Activated naive CD8-positive, alpha-beta T cell (primary cell): ENCODE measurements around the gene LDLRAD3.
"Not testable (repeated sequence)": the region's sequence is repeated elsewhere in the genome, so short reads cannot be mapped to it uniquely, and the experiment has no call there.

ENCODE experiments used
- H3K27ac Mint-ChIP-seq: one replicate; pipeline ENCODE4 v1.8.0; 2021; ENCODE audit warnings: mixed read lengths
- H3K27me3 Mint-ChIP-seq: one replicate; pipeline ENCODE4 v1.8.0; 2021; ENCODE audit warnings: mixed read lengths
- H3K36me3 Mint-ChIP-seq: one replicate; pipeline ENCODE4 v1.8.0; 2021; ENCODE audit warnings: mixed read lengths
- H3K4me1 Mint-ChIP-seq: one replicate; pipeline ENCODE4 v1.8.0; 2021; ENCODE audit warnings: low read depth, mixed read lengths
- H3K4me3 Mint-ChIP-seq: one replicate; pipeline ENCODE4 v1.8.0; 2021; ENCODE audit warnings: mild to moderate bottlenecking, mixed read lengths
- H3K9me3 Mint-ChIP-seq: one replicate; pipeline ENCODE4 v1.8.0; 2021; ENCODE audit warnings: low read depth, mixed read lengths

The LDLRAD3 gene

GRCh38 chr11:36045945-36046344, 102.1 kb downstream of the LDLRAD3 start:
- not testable (repeated sequence) for H3K9me3 Mint-ChIP-seq, H3K27ac Mint-ChIP-seq, H3K27me3 Mint-ChIP-seq, H3K4me1 Mint-ChIP-seq, H3K4me3 Mint-ChIP-seq, H3K36me3 Mint-ChIP-seq

DNA sequence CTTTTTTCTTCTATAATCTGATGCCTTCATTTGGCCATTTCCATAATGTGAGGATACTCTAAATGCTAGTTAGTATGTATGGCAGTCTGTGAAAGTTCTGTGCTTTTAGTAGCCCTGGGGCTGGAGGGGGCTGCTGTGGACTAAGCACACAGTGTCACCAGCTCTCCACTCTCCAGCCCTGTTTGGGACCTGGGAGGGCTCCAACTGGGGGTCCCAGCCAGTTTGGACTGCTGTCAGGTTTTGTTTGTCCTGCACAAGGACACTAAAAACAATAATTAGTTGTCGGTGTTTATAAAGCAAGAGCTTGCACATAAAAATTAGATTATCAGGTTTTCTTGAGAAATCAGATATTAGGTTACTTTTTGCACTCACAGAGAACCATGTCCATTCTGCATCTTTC, 103.1 kb downstream of the LDLRAD3 start:
- Mint-ChIP-seq H3K27me3 (no peaks in the 10 kb centered on the region), H3K4me3 (no peak overlapping the region), H3K9me3 (peaks cover 6% of the 10 kb centered on the region), H3K27ac (no peak overlapping the region), H3K4me1 (no peaks in the 10 kb centered on the region), H3K36me3 (no peaks in the 10 kb centered on the region)

- Mint-ChIP-seq H3K27me3 (no peaks in the 10 kb centered on the region), H3K36me3 (no peaks in the 10 kb centered on the region), H3K4me3 (no peak overlapping the region), H3K9me3 (peaks cover 6% of the 10 kb centered on the region), H3K4me1 (no peaks in the 10 kb centered on the region), H3K27ac (no peak overlapping the region)
Observed at GRCh38 chr11:36047344-36047743, 103.5 kb downstream of the LDLRAD3 start.

GRCh38 chr11:36048496-36049247, 104.8 kb downstream of the LDLRAD3 start:
- Mint-ChIP-seq H3K4me3 (no peak overlapping the region), H3K27ac (no peak overlapping the region), H3K9me3 (peaks cover 6% of the 10 kb centered on the region), H3K36me3 (no peaks in the 10 kb centered on the region), H3K4me1 (no peaks in the 10 kb centered on the region), H3K27me3 (no peaks in the 10 kb centered on the region)

DNA sequence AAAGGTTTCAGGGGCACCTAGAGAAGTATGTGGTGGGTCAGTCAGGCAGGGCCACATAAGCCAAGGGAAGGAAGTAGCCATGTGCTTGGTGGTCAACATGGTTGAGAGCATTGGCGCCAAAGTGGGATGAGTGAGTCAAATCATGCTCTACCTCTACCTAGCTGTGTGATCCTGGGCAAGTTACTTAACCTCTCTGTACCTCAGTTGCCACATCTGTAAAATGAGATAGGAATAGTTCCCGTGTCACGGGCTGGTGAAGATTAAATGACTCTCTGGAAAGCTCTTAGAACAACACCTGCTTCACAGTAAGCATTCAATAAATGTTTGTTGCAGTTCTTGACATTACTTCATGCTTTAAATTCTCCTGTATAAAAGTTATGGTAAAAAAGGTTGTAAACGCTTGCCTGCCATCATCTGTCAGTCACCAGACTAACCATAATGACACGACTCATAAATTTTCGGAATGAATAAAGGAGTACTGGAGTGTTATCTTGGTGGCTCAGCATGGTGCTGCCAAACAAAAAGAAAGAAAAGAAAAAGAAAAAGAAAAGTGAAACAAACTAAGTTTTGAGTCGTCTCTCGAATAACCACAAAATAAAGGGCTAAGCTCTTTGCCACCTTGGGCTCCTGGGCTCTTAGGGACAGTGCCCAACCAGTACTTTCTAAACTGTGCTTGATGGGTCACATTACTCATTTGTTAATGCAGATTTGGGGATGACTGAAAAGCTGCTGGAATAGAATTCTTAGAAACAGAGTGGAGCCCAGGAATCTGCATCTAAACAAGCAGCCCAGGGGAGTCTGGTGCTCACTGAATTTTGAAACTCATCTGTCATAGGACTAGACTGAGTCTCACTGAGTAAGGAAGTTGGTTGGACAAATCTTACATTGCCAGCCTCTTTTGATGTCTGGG, 107.6 kb downstream of the LDLRAD3 start:
- no peak overlapping the region for H3K4me3 Mint-ChIP-seq
- H3K27me3 Mint-ChIP-seq = no peaks in the 10 kb centered on the region
- H3K27ac Mint-ChIP-seq = no peak overlapping the region
- H3K36me3 Mint-ChIP-seq = no peaks in the 10 kb centered on the region
- H3K9me3 Mint-ChIP-seq = peaks cover under 1% of the 10 kb centered on the region
- no peaks in the 10 kb centered on the region for H3K4me1 Mint-ChIP-seq

GRCh38 chr11:36053281-36053680, 109.4 kb downstream of the LDLRAD3 start:
- Mint-ChIP-seq H3K27me3 (peaks cover 7% of the 10 kb centered on the region), H3K9me3 (no peaks in the 10 kb centered on the region), H3K36me3 (no peaks in the 10 kb centered on the region), H3K4me3 (no peak overlapping the region), H3K27ac (no peak overlapping the region), H3K4me1 (no peaks in the 10 kb centered on the region)

DNA sequence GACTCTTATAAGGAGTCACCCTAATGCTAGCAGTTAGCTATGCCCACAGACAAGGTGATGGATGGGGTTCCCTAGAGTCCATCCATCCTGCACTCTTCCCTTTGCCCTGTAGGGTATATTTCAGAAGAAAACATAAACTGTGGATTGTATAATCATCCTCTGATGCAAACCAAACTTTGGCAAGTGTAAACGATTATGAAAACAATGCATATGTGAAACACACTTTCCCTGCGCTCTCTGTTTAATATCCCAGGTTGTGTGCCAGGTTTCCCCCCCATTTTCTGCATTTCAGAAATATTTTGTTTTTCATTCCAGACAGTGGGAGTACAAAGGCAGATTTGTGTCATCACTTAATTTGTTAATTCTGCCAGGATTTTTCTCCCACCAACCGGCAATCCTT, 110.0 kb downstream of the LDLRAD3 start:
- Mint-ChIP-seq H3K4me1 (no peaks in the 10 kb centered on the region), H3K9me3 (no peaks in the 10 kb centered on the region), H3K36me3 (no peaks in the 10 kb centered on the region), H3K4me3 (no peak overlapping the region), H3K27ac (no peak overlapping the region), H3K27me3 (peaks cover 10% of the 10 kb centered on the region)

GRCh38 chr11:36054628-36055027, 110.8 kb downstream of the LDLRAD3 start:
- Mint-ChIP-seq H3K27ac (no peak overlapping the region), H3K36me3 (no peaks in the 10 kb centered on the region), H3K4me1 (no peaks in the 10 kb centered on the region)

GRCh38 chr11:36056160-36056751, 112.4 kb downstream of the LDLRAD3 start:
- Mint-ChIP-seq H3K36me3 (no peaks in the 10 kb centered on the region), H3K27ac (no peak overlapping the region), H3K27me3 (peaks cover 14% of the 10 kb centered on the region), H3K4me1 (no peaks in the 10 kb centered on the region), H3K9me3 (peaks cover 5% of the 10 kb centered on the region), H3K4me3 (no peak overlapping the region)

More at GRCh38 chr11:36054628-36055027, 110.8 kb downstream of the LDLRAD3 start:
- H3K4me3 Mint-ChIP-seq = no peak overlapping the region
- H3K9me3 Mint-ChIP-seq = peaks cover 3% of the 10 kb centered on the region
- peaks cover 12% of the 10 kb centered on the region for H3K27me3 Mint-ChIP-seq

GRCh38 chr11:36057379-36058042, 113.6 kb downstream of the LDLRAD3 start:
- Mint-ChIP-seq H3K4me1 (no peaks in the 10 kb centered on the region), H3K36me3 (no peaks in the 10 kb centered on the region), H3K4me3 (no peak overlapping the region), H3K27me3 (peaks cover 14% of the 10 kb centered on the region), H3K9me3 (peaks cover 5% of the 10 kb centered on the region), H3K27ac (no peak overlapping the region)

- H3K4me1 Mint-ChIP-seq = no peaks in the 10 kb centered on the region
- peaks cover 5% of the 10 kb centered on the region for H3K9me3 Mint-ChIP-seq
- no peak overlapping the region for H3K27ac Mint-ChIP-seq
- peaks cover 17% of the 10 kb centered on the region for H3K27me3 Mint-ChIP-seq
- H3K36me3 Mint-ChIP-seq = no peaks in the 10 kb centered on the region
- no peak overlapping the region for H3K4me3 Mint-ChIP-seq
Observed at GRCh38 chr11:36059660-36060059, 115.8 kb downstream of the LDLRAD3 start.

DNA sequence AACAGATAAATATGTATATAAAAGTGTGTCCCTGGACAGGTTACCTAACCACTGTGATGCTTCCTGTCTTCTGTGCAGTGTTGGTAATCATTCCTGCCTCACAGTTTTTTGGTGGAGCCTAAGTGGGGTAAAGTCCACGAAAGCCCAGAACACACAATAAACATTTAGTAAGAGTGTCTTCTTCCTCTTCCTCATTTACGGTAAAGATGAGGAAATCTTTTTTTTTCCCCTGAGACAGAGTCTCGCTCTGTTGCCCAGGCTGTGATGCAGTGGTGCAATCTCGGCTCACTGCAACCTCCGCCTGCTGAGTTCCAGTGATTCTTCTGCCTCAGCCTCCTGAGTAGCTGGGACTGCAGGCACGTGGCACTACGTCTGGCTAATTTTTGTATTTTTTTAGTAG, 117.1 kb downstream of the LDLRAD3 start:
- Mint-ChIP-seq H3K9me3 (peaks cover 5% of the 10 kb centered on the region), H3K4me3 (no peak overlapping the region), H3K27ac (no peak overlapping the region), H3K36me3 (no peaks in the 10 kb centered on the region), H3K4me1 (no peaks in the 10 kb centered on the region), H3K27me3 (peaks cover 20% of the 10 kb centered on the region)

- Mint-ChIP-seq H3K27ac (no peak overlapping the region), H3K4me3 (no peak overlapping the region), H3K27me3 (peaks cover 20% of the 10 kb centered on the region), H3K4me1 (no peaks in the 10 kb centered on the region), H3K9me3 (peaks cover 5% of the 10 kb centered on the region), H3K36me3 (no peaks in the 10 kb centered on the region)
Observed at GRCh38 chr11:36061471-36061870, 117.6 kb downstream of the LDLRAD3 start.

DNA sequence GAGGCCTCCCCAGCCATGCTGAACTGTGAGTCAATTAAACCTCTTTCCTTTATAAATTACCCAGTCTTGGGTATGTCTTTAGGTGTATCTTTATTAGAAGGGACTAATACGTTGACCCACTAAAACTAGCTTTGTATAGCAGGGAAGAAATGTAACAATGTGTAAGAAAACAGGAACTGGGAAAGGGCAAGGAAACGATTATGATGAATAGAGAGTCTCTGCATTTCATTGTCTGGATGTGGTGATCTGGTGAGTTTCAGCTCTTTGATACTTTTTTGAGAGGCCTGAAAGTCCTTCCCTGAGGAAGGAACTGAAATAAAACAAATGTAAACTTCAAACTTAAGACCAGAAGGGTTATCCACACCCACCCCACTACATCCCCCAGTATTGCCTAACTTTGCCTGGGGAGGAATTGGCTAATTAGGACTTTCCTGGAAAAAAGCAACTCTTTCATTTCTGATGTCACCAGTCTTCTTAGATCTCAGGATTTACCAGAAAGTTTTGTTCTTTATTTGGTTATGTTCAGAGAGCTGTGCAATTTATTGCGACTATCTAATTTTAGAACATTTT, 119.0 kb downstream of the LDLRAD3 start:
- peaks cover 19% of the 10 kb centered on the region for H3K27me3 Mint-ChIP-seq
- peaks cover 10% of the 10 kb centered on the region for H3K9me3 Mint-ChIP-seq
- H3K36me3 Mint-ChIP-seq = no peaks in the 10 kb centered on the region
- no peak overlapping the region for H3K4me3 Mint-ChIP-seq
- H3K27ac Mint-ChIP-seq = no peak overlapping the region
- no peaks in the 10 kb centered on the region for H3K4me1 Mint-ChIP-seq
